ENCODE results near the gene RPL22.

DNA sequence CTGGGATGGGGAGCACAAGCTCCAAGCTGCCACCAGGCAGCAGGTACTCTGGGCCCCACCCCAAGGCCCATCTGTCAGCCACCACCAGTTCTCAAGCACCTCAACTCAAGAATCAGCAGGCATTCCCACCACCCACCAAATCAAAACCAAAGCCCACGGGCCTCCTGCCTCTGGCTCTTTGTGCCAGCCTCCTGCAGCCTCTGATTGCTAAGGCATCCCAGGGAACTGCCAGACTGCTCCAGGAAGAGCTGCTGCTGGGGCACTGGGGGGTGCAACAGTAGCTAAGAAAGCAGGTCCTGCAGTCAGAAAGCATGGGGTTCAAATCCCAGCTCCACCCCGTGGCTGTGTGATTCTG is 54.0 kb downstream of the RPL22 start:
- no peak for TF ChIP-seq GATA3 (IDR thresholded peaks at IDR 0.05; ENCODE audit: low read depth, low read length)
- TF ChIP-seq GATA2 (IDR thresholded peaks at IDR 0.05; ENCODE audit: low read depth, low read length): no peak
